ENCODE results near the gene ARSI.

GRCh38 chr5:150262502-150262901 lies 40.2 kb downstream of the ARSI start:
- TF ChIP-seq, protein P1, sequence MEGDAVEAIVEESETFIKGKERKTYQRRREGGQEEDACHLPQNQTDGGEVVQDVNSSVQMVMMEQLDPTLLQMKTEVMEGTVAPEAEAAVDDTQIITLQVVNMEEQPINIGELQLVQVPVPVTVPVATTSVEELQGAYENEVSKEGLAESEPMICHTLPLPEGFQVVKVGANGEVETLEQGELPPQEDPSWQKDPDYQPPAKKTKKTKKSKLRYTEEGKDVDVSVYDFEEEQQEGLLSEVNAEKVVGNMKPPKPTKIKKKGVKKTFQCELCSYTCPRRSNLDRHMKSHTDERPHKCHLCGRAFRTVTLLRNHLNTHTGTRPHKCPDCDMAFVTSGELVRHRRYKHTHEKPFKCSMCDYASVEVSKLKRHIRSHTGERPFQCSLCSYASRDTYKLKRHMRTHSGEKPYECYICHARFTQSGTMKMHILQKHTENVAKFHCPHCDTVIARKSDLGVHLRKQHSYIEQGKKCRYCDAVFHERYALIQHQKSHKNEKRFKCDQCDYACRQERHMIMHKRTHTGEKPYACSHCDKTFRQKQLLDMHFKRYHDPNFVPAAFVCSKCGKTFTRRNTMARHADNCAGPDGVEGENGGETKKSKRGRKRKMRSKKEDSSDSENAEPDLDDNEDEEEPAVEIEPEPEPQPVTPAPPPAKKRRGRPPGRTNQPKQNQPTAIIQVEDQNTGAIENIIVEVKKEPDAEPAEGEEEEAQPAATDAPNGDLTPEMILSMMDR (IDR thresholded peaks at IDR 0.05) = no peak
- no peak for TF ChIP-seq ZFX (IDR thresholded peaks at IDR 0.05; ENCODE audit: borderline replicate concordance)
